ENCODE data around the gene NME3. TPM values are rescaled to one million over a fixed set of nuclear protein-coding genes. Genes with fewer than 3 reads are reported as not detected.

Gene NME3
- total RNA-seq, 1 donor from 2014 or later = 15.6 TPM

DNA sequence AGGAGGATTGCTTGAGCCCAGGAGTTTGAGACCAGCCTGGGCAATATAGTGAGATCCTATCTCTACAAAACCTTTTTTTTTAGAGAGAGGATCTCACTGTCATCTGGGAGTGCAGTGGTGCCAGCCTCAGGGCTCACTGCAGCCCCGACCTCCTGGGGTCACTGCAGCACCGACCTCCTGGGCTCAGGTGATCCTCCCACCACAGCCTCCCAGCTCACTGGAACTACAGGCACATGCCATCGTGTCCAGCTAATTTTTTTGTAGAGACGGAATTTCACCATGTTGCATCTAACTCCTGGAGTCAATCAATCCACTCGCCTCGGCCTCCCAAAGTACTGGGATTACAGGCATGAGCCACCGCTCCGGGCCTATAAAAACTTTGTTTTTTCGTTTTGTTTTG is 50.0 kb downstream of the NME3 start:
- H3K4me1 Mint-ChIP-seq = peaks cover 7% of the 10 kb centered on the region
- H3K36me3 ChIP-seq = no peaks in the 10 kb centered on the region
- peaks cover 3% of the 10 kb centered on the region for H3K27me3 Mint-ChIP-seq (ENCODE audit: insufficient read depth, low read depth)
- H3K4me2 ChIP-seq = no peak overlapping the region
- H3K4me3 Mint-ChIP-seq = no peak overlapping the region
- H3K27me3 ChIP-seq = no peaks in the 10 kb centered on the region
- H3K9me3 Mint-ChIP-seq = no peaks in the 10 kb centered on the region
- peaks cover 11% of the 10 kb centered on the region for H4K20me1 ChIP-seq (ENCODE audit: low read depth)
- TF ChIP-seq, protein P1, sequence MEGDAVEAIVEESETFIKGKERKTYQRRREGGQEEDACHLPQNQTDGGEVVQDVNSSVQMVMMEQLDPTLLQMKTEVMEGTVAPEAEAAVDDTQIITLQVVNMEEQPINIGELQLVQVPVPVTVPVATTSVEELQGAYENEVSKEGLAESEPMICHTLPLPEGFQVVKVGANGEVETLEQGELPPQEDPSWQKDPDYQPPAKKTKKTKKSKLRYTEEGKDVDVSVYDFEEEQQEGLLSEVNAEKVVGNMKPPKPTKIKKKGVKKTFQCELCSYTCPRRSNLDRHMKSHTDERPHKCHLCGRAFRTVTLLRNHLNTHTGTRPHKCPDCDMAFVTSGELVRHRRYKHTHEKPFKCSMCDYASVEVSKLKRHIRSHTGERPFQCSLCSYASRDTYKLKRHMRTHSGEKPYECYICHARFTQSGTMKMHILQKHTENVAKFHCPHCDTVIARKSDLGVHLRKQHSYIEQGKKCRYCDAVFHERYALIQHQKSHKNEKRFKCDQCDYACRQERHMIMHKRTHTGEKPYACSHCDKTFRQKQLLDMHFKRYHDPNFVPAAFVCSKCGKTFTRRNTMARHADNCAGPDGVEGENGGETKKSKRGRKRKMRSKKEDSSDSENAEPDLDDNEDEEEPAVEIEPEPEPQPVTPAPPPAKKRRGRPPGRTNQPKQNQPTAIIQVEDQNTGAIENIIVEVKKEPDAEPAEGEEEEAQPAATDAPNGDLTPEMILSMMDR (IDR thresholded peaks at IDR 0.05) = no peak
- TF ChIP-seq EZH2phosphoT487 (IDR thresholded peaks at IDR 0.05) (no peak), EZH2 (IDR thresholded peaks at IDR 0.05) (no peak)
- H3K27ac ChIP-seq = no peak overlapping the region
- no peaks in the 10 kb centered on the region for H3K4me1 ChIP-seq
- no peaks in the 10 kb centered on the region for H3K9me3 ChIP-seq (ENCODE audit: low read depth)
- peaks cover 18% of the 10 kb centered on the region for H3K79me2 ChIP-seq (ENCODE audit: low read depth)
- no peak overlapping the region for H2AFZ ChIP-seq (replicated peaks)
- H3K27ac Mint-ChIP-seq = no peak overlapping the region
- peaks cover 1% of the 10 kb centered on the region for H3K36me3 Mint-ChIP-seq
- H3K4me3 ChIP-seq = no peak overlapping the region
- no peak for DNase-seq (ENCODE audit: low spot score)
- H3K9ac ChIP-seq = no peak overlapping the region
- peaks cover 3% of the 10 kb centered on the region for H3F3A ChIP-seq (ENCODE audit: low read depth)

Small RNAs within 50 kb of the gene (microRNA-seq; reads per million reads assigned to microRNA genes)
- 4.9 reads per million, percentile 25 among the genes with 10 or more reads in this experiment for gene MIR3177

Small RNAs within 50 kb of the gene (small RNA-seq; reads per million reads assigned to genes)
- gene MIR3177 = 0.20 reads per million

Other genes starting within 250 kb of the NME3 start
- not detected in 2 replicates for gene TMEM204, start 237.9 kb downstream of the NME3 start, total RNA-seq (ENCODE audit: low replicate concordance)
- 33.8 and 64.4 TPM in 2 replicates for gene IFT140, start 159.5 kb downstream of the NME3 start, total RNA-seq (ENCODE audit: low replicate concordance)
- 11.7 and 19.5 TPM in 2 replicates for gene CRAMP1, start 159.2 kb downstream of the NME3 start, total RNA-seq (ENCODE audit: low replicate concordance)
- 187 and 207 TPM in 2 replicates for gene JPT2, start 93.3 kb downstream of the NME3 start, total RNA-seq (ENCODE audit: low replicate concordance)
- gene MAPK8IP3, start 65.3 kb downstream of the NME3 start, total RNA-seq (ENCODE audit: low replicate concordance) = 28.5 and 71.3 TPM in 2 replicates
- gene EME2, start 1.3 kb upstream of the NME3 start, total RNA-seq (ENCODE audit: low replicate concordance) = 2.3 and 10.3 TPM in 2 replicates
- gene MRPS34, start 1.6 kb upstream of the NME3 start, total RNA-seq (ENCODE audit: low replicate concordance) = 48.4 and 108 TPM in 2 replicates
- 18.7 and 53.4 TPM in 2 replicates for gene SPSB3, start 11.0 kb upstream of the NME3 start, total RNA-seq (ENCODE audit: low replicate concordance)
- 22.8 and 77.7 TPM in 2 replicates for gene NUBP2, start 11.4 kb upstream of the NME3 start, total RNA-seq (ENCODE audit: low replicate concordance)
- not detected in 2 replicates for gene IGFALS, start 22.2 kb upstream of the NME3 start, total RNA-seq (ENCODE audit: low replicate concordance)
- gene HAGH, start 55.3 kb upstream of the NME3 start, total RNA-seq (ENCODE audit: low replicate concordance) = 38.3 and 72.1 TPM in 2 replicates
- 18.5 and 21.6 TPM in 2 replicates for gene FAHD1, start 55.7 kb upstream of the NME3 start, total RNA-seq (ENCODE audit: low replicate concordance)
- 1.9 and 3.7 TPM in 2 replicates for gene MEIOB, start 100.6 kb upstream of the NME3 start, total RNA-seq (ENCODE audit: low replicate concordance)
- gene HS3ST6, start 146.9 kb upstream of the NME3 start, total RNA-seq (ENCODE audit: low replicate concordance) = 1.1 TPM in 1 of 2 replicates, not detected in the other
- gene MSRB1, start 171.7 kb upstream of the NME3 start, total RNA-seq (ENCODE audit: low replicate concordance) = 19.4 and 26.9 TPM in 2 replicates
- gene RPL3L, start 183.1 kb upstream of the NME3 start, total RNA-seq (ENCODE audit: low replicate concordance) = not detected in 2 replicates
- 155 and 160 TPM in 2 replicates for gene NDUFB10, start 188.0 kb upstream of the NME3 start, total RNA-seq (ENCODE audit: low replicate concordance)
- gene RPS2, start 193.3 kb upstream of the NME3 start, total RNA-seq (ENCODE audit: low replicate concordance) = 3,079 and 5,348 TPM in 2 replicates
- gene RNF151, start 195.3 kb upstream of the NME3 start, total RNA-seq (ENCODE audit: low replicate concordance) = not detected in 2 replicates
- gene TBL3, start 200.5 kb upstream of the NME3 start, total RNA-seq (ENCODE audit: low replicate concordance) = 30.7 and 47.6 TPM in 2 replicates
- gene NOXO1, start 209.9 kb upstream of the NME3 start, total RNA-seq (ENCODE audit: low replicate concordance) = not detected in 2 replicates
- gene GFER, start 212.7 kb upstream of the NME3 start, total RNA-seq (ENCODE audit: low replicate concordance) = 35.1 and 35.5 TPM in 2 replicates
- 4.4 and 8.7 TPM in 2 replicates for gene SYNGR3, start 218.4 kb upstream of the NME3 start, total RNA-seq (ENCODE audit: low replicate concordance)
- gene ZNF598, start 238.3 kb upstream of the NME3 start, total RNA-seq (ENCODE audit: low replicate concordance) = 12.7 and 31.2 TPM in 2 replicates
- 0.99 TPM in 1 of 2 replicates, not detected in the other for gene NPW, start 248.2 kb upstream of the NME3 start, total RNA-seq (ENCODE audit: low replicate concordance)

All from neural progenitor cell (in vitro differentiated cells).